HG02840 (cell line): ENCODE data around the gene CACNA2D1.

Experiments
- ATAC-seq: cut with Tn5 transposase; IDR thresholded peaks from one replicate; pipeline ENCODE4 v1.9.1; 2021; ENCODE audit warnings: mild to moderate bottlenecking, moderate library complexity, moderate number of reproducible peaks; ENCODE audit not compliant: unreplicated experiment, low FRiP score

CACNA2D1 gene

DNA sequence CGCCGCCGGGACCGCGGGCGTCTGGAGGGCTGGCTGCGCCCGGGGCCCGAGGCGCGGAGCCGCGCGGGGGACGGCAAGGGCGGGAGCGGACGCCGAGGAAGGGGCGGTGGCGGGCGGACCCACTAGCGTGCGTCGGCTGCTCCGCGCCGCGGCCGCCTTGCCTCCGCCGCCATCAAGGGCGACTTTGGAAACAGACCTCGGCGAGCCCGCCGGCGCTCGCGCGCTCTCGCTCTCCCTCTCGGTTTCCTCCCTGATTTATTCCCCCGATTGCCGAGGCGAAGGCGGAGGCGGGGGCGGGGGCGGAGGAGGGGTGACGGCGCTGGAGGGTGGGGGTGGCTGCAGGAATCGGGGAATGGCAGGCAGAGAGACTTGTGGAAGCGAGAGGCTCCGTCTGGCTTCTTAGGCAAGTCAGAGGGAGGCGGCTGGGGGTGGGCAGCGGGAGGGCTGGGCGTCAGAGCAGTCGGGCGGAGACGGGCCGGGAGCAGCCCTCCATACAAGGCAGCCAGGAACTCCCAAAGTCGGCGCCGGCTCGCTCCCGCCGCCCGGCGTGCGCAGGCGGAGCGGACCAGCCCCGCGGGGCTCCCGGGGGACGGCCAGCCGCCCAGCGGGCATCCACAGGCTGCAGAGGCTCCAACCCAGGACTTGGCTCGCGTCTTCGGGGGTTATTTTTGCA lies at the start of gene CACNA2D1:
TSS of gene CACNA2D1 (minus strand) at position 231 of the 673 bp plus-strand sequence.
- ATAC-seq, result no peak

DNA sequence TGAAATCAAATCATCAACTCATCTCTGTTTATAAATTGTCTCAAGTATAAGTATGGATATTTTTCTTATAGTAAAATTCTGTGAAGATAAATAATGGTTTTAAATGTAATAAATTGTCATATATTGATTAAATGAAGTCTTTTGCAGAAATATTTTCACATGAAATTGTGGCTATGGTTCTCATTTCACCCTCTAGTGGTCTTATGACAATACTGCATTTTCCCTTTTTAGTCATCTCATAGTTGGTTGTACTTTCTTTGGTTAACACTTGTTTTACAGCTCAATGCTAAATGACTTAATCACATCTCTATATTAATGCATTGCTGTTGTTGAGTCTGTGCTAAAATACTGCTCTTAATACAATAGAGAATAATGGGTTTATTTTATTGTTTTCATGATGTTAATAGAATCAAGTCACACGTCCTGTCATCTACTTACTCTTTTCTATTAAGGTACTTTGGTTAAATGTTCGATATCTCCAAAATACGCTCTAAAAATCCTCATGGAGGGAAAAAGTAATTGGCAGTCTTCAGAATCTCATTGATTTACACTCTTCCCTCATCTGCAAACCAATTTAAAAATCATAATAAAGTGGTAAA lies 38.0 kb upstream of the CACNA2D1 start:
- no peak for ATAC-seq

DNA sequence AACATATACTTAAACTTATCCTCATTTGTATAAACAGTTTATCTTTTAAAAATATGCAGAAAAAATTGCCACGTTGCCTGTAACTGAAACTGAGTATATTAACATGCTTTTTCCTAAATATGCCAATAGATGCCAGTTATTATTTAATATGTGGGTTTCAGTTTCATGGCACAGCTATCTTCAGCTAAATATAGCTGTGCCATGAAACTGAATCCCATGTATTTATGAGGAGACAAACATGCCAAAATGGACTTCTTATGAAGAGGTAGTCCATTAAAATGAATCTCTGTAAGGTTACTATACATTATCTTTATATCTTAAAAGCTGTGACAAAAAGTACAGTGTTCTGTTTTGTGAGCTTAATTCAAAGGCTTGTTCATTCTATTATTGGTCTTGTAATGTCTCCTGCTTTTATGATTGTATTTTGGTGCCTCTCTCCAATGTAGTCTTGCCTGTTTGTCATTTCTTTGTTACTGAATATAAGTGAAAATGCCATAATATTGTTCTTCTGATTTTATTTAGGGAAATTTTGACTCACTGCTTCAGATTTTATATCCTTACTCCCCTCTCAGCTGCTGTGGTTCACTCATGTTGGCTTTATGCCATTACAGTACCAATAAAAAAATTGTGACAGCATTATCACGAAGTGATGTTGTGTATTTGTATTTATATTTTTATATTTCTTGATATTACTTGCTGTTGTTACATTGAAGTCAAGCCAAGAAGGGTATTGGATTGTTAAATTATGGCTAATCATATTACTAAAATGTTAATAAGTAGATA lies 34.3 kb upstream of the CACNA2D1 start:
- ATAC-seq, result no peak

DNA sequence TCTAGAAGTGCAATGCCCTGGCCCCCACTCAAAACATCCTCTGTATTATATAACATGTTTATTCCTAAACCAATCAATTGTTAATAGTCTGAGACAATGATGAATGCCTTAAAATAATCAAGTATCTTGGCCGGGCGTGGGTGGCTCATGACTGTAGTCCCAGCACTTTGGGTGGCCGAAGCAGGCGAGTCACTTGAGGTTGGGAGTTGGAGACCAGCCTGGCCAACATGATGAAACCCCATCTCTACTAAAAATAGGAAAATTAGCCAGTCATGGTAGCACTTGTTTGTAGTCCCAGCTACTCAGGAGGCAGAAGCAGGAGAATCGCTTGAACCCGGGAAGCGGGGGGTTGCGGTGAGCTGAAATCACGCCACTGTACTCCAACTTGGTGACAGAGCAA lies 29.4 kb upstream of the CACNA2D1 start:
- no peak for ATAC-seq

DNA sequence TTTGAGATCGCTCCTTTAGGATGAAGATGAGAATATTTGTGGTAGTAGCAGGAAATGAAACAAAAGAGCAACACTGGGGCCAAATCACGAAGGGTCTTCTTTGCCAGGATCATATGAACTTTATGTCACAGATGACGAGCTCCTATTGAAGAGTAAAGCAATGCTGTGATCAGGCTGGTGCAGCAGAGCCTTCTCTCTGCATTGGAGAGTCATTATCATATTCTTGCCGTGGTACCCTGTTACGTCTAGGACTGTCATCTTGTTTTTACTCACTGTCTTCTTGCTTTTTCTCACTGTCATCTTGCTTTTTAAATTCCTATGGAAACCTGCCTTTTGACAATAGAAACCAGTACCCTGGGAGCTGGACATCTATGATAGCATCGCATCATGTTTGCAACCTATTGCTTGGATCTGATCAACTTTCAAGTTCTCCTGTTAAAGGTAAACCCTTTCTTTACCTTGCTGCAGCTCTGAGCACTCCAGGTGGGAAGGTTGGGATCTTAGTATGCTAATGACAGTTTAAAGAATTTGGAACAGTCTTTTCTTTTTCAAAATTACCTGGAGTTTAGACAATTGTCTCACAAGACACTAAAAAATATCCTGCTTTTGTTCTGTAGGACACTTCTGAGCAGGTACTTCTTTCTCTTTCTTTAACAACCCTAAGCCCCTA lies 27.9 kb upstream of the CACNA2D1 start:
- no peak for ATAC-seq

DNA sequence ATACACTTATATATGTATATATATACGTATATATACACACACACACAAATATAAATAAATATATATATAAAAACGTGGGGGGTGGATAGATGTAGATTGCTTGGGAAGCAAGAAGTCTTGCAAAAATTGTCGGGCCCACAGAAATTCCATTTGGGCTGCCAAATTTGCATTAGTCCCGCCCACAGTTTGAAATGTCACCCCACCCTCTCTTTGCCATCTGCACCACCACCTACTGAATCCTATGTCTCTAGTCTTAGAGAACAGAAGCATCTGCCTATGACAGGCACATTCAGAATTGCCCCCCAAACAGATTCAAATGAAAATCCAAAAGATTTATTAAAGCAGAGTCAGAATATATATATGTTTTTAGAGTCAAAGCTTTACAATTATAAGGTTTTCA lies 25.6 kb upstream of the CACNA2D1 start:
- no peak for ATAC-seq

DNA sequence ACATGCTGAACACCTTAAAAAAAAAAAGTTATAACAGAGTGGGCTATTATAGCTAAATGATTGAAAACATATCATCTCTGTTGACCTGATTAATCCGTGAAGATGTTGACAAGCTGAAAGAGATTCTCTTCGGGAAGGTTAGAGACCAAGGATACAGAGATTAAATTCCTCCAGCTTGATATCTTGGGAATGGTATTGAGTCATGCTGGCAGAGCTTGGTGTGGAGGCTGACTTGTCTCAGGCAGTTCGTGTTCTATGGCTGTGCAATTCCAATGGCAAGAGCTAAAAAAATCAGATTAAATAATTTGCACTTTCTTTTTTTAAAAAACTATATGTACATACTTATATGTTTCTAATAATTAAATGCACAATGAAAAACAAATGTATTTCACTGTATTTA lies 24.9 kb upstream of the CACNA2D1 start:
- no peak for ATAC-seq

DNA sequence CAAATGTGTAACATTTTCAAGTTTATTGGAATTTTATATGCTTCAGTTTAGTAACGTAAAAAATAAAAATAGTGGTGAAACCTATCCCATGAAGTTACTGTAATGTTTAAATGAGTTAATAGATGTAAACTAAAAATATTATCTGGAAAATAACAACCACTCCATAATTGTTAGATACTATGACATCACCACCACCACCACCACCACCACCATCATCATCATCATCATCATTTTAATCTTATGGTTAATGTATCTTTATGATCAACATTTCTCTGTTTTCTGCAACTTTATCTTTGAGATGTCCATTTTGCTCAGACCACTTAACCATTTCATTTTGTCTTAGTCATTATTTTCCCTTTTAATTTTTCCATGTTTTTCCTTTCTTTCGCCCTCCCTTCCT lies 23.4 kb upstream of the CACNA2D1 start:
- ATAC-seq, result no peak

DNA sequence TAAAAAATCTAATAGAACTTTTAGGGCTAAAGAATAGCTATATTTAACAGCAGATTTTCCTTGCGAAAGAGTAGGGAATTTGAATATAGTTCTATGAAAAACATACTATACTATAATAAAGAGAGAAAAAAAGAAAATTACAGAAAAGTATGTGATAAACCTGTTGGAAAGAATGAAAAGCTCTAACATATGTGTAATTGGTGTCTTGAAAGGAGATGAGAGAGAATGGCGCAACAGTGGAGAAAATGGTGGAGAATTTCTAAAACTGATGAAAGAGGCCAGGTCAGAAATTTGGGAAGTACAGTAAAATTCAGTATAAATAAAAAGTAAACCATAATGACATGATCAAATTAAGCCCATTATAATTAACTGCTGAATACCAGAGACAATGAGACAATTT lies 20.8 kb upstream of the CACNA2D1 start:
- no peak for ATAC-seq

DNA sequence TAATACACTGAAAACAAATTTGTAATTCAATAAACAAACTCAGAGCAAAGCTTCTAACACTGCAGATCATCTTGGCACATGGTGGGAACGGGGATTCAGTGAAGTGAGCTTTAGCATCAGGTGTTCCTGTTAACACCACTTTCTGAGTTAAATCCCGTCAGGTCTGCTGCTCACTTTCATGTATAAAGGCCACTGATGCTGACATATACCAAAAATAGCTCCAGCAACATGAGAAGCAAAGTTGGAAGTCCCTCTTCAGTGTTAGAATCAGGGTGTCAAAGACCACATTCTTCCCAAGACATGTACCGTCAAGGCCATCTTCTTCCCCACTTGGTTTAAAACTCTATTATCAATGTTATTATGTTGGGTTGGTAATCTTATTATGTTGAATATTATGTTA lies 11.7 kb upstream of the CACNA2D1 start:
- ATAC-seq, result no peak

DNA sequence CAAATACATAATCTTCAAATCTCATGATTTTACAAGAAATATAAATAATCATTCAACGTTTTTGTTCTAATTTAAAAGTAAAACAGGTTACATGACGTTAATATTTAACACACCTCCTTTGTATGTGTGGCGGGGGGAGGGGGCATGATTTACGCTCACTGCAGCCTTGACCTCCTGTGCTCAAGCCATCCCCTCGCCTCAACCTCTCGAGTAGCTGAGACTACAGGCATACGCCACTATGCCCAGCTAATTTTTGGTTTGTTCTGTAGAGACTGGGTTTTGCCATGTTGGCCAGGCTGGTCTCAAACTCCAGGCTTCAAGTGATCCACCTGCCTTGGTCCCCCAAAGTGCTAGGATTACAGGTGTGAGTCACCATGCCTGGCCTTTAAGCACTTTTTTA lies 7.2 kb upstream of the CACNA2D1 start:
- ATAC-seq, result no peak

DNA sequence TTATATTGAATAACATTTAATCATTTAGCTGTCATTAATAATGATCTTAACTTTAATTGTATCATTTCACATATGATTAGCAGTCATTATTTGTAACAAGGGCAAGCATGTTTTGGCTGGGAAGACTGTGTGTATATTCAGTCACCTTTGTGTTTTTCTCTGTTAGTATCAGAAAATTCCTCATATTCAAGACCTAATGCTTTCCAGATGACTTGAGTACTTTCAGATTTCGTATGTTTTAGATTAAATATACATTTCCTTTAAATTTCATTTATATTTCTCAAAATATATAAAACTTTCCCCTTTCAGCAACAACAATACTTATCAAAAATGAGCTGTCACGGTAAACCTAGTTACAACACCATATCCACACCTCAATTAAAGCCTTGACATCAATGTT lies 6.3 kb upstream of the CACNA2D1 start:
- ATAC-seq, result no peak

DNA sequence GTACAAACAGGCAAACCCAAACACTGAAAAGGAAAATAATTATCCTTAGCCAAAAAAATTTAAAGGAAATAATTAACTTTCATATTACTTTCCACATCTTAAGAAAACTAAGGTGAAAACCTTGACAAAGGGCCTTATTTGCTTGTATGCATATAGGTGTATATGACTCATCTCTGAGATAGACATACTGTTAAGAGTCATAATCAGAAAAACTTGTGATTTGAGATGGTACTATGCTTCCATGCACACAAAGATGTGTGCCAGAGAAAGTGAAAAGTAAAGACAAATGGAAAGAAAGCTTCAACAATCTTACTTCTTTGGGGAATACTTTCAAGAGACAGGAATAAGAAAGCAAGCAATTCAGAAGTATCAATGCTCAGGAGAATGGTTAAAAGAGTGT lies 3.3 kb upstream of the CACNA2D1 start:
- no peak for ATAC-seq

DNA sequence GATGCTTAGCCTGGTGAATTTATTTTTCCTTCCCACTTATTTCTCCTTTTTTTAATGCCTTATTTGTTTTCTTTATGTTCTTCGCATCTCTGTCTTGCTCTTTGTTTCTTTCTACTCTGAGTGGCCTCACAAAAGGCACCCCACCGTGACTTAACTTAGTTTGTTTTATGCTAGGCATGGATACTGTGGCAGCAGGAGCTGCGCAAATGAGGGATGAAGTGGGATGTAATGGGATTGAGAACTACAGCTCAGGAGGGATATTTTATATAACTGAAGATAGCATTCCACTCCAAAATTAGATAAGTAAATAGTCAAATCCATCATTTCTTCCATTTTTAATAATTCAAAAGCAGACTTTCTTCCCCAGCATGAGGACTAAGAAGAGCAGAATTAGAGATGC lies 1.7 kb upstream of the CACNA2D1 start:
- no peak for ATAC-seq

DNA sequence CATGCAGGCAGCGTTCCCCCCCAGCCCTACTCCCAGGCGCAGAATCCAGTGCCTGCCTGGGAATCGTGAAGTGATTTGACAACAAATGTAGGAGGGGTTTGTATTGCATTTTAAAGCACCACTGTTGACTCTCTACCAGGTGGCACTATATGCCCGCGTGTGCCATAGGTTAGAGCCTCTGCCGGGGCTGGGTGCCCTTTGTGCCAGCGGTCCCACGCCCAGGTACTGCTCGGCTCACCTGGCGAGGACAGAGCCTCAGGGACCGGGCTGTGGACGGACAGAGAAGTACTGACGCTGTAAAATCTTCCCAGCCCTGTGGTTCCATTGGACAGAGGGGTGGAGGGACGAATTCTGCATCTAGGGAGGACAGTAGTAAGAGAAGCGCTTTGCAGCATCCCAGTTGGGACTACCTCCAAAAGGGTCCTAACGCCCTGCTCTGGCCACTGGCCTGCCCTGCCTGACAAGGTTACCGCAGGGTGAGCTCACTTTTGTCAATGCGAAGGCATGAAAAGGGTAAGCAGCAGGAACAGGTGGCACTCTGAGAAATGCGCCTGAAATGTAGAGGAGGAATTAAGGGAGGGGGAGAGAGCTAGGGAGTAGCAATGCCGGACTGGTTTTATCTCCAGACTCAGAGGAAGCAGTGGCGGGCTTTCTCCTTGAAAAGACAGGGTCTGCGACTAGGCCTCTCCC lies 788 bp upstream of the CACNA2D1 start:
- ATAC-seq, result no peak

DNA sequence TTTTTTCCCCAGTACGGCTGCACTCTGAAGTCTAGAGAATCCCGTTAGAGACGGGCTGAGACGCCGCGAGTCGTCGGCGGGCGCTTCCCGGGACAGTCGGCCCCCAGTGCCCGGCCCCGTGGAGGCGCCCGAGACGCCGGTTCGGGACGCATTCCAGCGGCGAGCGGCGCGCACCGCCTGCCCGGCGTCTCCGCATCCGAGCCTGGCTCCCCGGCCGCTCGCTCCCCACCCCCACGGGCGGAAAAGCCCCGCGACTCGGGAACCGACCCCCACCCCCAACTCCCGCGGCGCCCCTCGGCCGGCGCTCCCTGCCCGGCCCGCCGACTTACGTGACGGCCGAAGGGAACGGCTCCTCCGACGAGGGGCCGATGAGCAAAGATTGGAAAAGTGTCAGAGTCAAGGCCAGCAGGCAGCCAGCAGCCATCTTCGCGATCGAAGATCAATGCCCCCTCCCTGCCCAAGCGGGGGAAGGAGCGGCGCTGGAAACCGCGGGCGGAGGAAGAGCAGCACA lies 486 bp downstream of the CACNA2D1 start:
- no peak for ATAC-seq

DNA sequence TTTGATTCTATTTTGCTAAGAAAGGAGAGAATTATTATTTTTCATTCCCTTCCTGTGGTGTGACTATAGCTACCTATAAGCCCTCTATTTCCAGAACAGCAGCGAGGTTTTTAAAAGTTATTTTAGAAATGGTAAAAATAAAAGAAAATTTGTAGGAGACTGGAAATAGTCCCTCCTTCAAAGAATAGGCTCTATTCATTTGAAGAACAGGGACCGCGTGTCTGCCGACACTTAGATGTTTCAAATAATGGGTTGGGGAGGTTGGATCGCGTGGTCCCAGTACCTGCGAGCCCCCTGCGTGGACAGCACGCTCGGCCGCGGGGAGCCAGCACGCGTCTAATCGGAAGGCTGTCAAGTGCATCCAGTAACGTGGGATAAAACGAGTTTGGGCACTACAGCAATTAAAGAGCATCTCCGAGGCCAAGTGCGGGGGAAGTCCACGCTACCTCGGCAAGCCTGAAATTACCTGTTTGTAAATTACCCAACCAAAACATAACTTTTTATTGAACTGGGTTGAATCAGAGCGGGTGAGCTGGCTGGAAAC lies 1.0 kb downstream of the CACNA2D1 start:
- ATAC-seq, result no peak

DNA sequence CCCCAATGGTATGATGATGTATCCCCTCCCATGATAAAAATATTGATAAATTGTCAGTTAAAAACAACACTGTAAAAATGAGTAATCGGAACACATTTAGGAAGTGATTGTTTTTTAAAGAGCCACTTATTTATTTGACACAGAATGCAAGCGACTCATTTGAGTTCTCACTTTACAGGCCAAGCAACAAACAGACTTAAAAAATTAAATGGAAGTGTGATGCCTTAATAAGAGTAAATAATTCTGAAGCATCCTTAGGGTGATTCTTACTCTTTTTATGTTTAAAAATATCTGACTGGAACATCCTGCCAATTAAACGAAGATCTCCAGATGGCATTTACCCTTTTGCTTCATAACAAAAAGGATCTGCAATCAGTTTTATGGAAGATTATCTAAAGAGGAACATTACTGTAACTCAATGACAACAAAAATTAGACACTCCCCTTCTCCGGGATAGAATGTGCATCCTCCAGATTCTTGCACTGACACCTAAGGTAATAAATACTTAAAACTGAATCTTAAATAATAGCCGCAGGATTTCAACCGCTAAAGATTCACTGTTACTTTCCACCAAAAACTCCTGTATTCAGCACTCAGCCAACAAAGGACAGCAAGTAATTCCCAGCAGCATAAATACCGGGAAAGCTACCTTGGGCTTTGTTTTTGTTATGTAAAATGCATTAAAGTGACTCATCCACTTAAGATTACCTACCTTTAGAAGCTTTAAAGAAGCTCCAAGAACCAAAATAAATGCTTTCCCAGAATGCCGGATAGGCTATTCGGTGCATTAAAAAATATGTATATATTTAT lies 1.7 kb downstream of the CACNA2D1 start:
- ATAC-seq, result no peak

DNA sequence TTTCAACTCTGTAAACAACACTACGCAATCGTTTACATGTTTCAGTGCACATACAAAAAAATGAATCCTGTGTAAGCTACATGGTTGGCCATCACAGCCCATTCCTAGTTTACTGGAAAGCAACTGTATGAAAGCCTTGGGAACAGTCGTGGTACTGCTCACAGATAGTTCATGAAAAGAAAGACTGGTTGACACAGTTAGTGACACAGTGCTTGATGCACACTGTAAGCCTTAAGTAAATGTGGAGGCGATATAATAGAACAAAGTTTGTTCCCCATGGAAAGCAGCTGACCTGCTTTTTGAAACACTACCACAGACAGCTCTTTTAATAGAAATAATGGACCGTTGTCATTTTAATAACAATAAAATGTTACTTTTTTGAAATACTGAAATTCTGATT lies 5.1 kb downstream of the CACNA2D1 start:
- no peak for ATAC-seq
